GM23338 (cell line): ENCODE results near the gene NME9.

Experiments used
- CREB1 ChIP-seq: fragments of 250-450 bp; sonication (Bioruptor Pico); IDR thresholded peaks from 2 replicates; pipeline ENCODE4 v1.5.0; 2020; ENCODE audit warnings: low read depth, mild to moderate bottlenecking, moderate library complexity
- CTCF ChIP-seq, 2 experiments: fragments of 200-600 bp in 1 of 2; sonication (generic) in 1 of 2; conservative IDR thresholded peaks; 2 replicates each; pipeline versions ENCODE4 v1.5.1 to v1.6.1; 2016 to 2017; ENCODE audit warnings: antibody characterized with exemption in 2 of 2, low read depth in 2 of 2, mild to moderate bottlenecking in 2 of 2, moderate library complexity in 1 of 2
- EZH2 ChIP-seq: fragments of 200-600 bp; sonication (generic); IDR thresholded peaks from one replicate; pipeline ENCODE4 v1.8.0; 2017; ENCODE audit warnings: antibody characterized with exemption, mild to moderate bottlenecking, low read depth; ENCODE audit not compliant: unreplicated experiment
- EZH2phosphoT487 ChIP-seq: fragments of 200-600 bp; sonication (generic); IDR thresholded peaks from one replicate; pipeline ENCODE4 v1.8.1; 2018; ENCODE audit warnings: antibody characterized with exemption; ENCODE audit not compliant: unreplicated experiment
- JUNB ChIP-seq: IDR thresholded peaks from one replicate; pipeline ENCODE4 v1.6.1; 2016; ENCODE audit warnings: antibody characterized with exemption; ENCODE audit not compliant: unreplicated experiment
- NANOG ChIP-seq: IDR thresholded peaks from 2 replicates; pipeline ENCODE4 v1.6.1; 2016; ENCODE audit warnings: antibody characterized with exemption, borderline replicate concordance
- POLR2AphosphoS5 ChIP-seq: IDR thresholded peaks from 2 replicates; pipeline ENCODE4 v1.6.1; 2016; ENCODE audit warnings: antibody characterized with exemption, low read depth
- STAT1 ChIP-seq: IDR thresholded peaks from one replicate; pipeline ENCODE4 v1.6.1; 2016; ENCODE audit warnings: antibody characterized with exemption; ENCODE audit not compliant: unreplicated experiment
- ZNF114 ChIP-seq: fragments of 250-450 bp; sonication (Bioruptor Pico); IDR thresholded peaks from 2 replicates; pipeline ENCODE4 v1.5.0; 2020; ENCODE audit warnings: mild to moderate bottlenecking, moderate library complexity
- TF ChIP-seq, protein P1 (sequence below): IDR thresholded peaks from one replicate; pipeline ENCODE4 v1.6.1; 2018; ENCODE audit warnings: antibody characterized with exemption; ENCODE audit not compliant: unreplicated experiment

DNA sequence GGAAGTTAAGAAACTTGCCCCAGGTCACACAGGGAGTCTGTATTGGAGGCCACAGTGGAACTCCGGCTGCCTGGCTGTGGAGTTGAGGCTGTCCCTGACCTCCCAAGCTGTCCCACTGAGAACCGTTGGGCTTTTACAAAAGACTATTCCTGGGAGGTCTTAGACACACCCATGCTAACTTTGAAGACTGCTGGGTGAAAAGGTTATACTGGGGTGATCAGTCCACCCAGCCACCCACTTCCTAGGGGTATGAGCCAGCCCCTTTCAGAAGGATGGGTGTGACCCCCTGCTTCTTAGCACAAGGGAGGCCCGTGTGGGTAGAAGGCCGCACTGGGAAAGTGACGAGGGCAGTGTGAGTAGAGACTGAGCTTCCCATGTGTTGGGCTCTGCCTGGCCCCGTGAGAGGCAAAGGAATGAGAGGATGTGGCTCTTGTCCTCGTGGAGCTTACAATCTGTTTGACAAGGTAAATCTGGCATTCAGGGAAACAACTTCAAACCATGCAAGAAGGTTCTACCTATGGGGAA, 37.7 kb upstream of the NME9 start:
- TF ChIP-seq POLR2AphosphoS5: no peak
- no peak for TF ChIP-seq CTCF (conservative IDR thresholded peaks at IDR 0.05; ENCODE audit: low read depth in 2 of 2)
- TF ChIP-seq NANOG: no peak
- TF ChIP-seq STAT1: no peak
- no peak for TF ChIP-seq EZH2phosphoT487
- TF ChIP-seq, protein P1, sequence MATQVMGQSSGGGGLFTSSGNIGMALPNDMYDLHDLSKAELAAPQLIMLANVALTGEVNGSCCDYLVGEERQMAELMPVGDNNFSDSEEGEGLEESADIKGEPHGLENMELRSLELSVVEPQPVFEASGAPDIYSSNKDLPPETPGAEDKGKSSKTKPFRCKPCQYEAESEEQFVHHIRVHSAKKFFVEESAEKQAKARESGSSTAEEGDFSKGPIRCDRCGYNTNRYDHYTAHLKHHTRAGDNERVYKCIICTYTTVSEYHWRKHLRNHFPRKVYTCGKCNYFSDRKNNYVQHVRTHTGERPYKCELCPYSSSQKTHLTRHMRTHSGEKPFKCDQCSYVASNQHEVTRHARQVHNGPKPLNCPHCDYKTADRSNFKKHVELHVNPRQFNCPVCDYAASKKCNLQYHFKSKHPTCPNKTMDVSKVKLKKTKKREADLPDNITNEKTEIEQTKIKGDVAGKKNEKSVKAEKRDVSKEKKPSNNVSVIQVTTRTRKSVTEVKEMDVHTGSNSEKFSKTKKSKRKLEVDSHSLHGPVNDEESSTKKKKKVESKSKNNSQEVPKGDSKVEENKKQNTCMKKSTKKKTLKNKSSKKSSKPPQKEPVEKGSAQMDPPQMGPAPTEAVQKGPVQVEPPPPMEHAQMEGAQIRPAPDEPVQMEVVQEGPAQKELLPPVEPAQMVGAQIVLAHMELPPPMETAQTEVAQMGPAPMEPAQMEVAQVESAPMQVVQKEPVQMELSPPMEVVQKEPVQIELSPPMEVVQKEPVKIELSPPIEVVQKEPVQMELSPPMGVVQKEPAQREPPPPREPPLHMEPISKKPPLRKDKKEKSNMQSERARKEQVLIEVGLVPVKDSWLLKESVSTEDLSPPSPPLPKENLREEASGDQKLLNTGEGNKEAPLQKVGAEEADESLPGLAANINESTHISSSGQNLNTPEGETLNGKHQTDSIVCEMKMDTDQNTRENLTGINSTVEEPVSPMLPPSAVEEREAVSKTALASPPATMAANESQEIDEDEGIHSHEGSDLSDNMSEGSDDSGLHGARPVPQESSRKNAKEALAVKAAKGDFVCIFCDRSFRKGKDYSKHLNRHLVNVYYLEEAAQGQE: no peak
- TF ChIP-seq EZH2: no peak
- TF ChIP-seq ZNF114 (CRISPR knock-in tag): no peak
- no peak for TF ChIP-seq CREB1 (CRISPR knock-in tag)
- no peak for TF ChIP-seq JUNB
